Loucy (cell line): ENCODE measurements around the gene ZNF619.

Experiments used
- EZH2phosphoT487 ChIP-seq: fragments of 200-600 bp; IDR thresholded peaks from 2 replicates; pipeline ENCODE4 v1.6.1; 2018; ENCODE audit warnings: antibody characterized with exemption, mild to moderate bottlenecking, moderate library complexity, borderline replicate concordance
- TF ChIP-seq, protein P1 (sequence below): fragments of 200-600 bp; sonication (generic); conservative IDR thresholded peaks from 2 replicates; pipeline ENCODE4 v1.5.1; 2014; ENCODE audit warnings: mild to moderate bottlenecking, antibody characterized with exemption, low read length

- TF ChIP-seq, protein P1, sequence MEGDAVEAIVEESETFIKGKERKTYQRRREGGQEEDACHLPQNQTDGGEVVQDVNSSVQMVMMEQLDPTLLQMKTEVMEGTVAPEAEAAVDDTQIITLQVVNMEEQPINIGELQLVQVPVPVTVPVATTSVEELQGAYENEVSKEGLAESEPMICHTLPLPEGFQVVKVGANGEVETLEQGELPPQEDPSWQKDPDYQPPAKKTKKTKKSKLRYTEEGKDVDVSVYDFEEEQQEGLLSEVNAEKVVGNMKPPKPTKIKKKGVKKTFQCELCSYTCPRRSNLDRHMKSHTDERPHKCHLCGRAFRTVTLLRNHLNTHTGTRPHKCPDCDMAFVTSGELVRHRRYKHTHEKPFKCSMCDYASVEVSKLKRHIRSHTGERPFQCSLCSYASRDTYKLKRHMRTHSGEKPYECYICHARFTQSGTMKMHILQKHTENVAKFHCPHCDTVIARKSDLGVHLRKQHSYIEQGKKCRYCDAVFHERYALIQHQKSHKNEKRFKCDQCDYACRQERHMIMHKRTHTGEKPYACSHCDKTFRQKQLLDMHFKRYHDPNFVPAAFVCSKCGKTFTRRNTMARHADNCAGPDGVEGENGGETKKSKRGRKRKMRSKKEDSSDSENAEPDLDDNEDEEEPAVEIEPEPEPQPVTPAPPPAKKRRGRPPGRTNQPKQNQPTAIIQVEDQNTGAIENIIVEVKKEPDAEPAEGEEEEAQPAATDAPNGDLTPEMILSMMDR: no peak
- TF ChIP-seq EZH2phosphoT487: no peak
Measured at GRCh38 chr3:40528426-40528825, 51.5 kb downstream of the ZNF619 start.
